HepG2 (cell line): ENCODE data around the gene SPTB. TPM values are rescaled to one million over a fixed set of nuclear protein-coding genes. Genes with fewer than 3 reads are reported as not detected.

Experiments used
- ATAC-seq: fragments of 200-7000 bp; cut with Tn5 transposase; 3 replicates; pipeline ENCODE4 v1.9.1; 2020; ENCODE audit warnings: mild to moderate bottlenecking, moderate library complexity
- BruUV-seq: library from RNA; stranded (reverse); fragments of 400-500 nt; replicated peaks from 2 replicates; lab custom pipeline; 2021; lab: Mats Ljungman, UMichigan
- CTCF ChIA-PET: fragments of 300-600 bp; formaldehyde crosslinking; extraction: SDS; loops from one replicate; lab custom pipeline; 2021; ENCODE audit warnings: low total read pairs, inconsistent platforms, low intra/inter-chr PET ratio; lab: Yijun Ruan, JAX
- POLR2A ChIA-PET: fragments of 350-600 bp; sonication (Branson Sonifier 250); formaldehyde crosslinking; loops from one replicate; lab custom pipeline; 2020; ENCODE audit warnings: antibody characterized with exemption, inconsistent platforms; lab: Yijun Ruan, JAX
- DNase-seq: peaks from one replicate; pipeline ENCODE4 v3.0.0-alpha.2; 2015; ENCODE audit warnings: low spot score
- FAIRE-seq: peaks from 3 replicates; lab custom pipeline; 2011; peaks lifted over from hg19 to GRCh38; lab: Jason Lieb, UNC
- H2AFZ ChIP-seq: one replicate; pipeline ENCODE4 v1.6.1; 2011; ENCODE audit warnings: low read length, inconsistent platforms
- H3K27ac ChIP-seq: fragments of 300-600 bp; 3 replicates; pipeline ENCODE4 v1.8.0; 2011; ENCODE audit warnings: mixed run types, mild to moderate bottlenecking, mixed read lengths, low read length, inconsistent platforms; ENCODE audit not compliant: insufficient read depth; ENCODE audit errors: extremely low read length
- H3K27me3 ChIP-seq, 2 experiments: fragments of 200-600 bp in 1 of 2; 2 replicates in 1 of 2; 3 replicates in 1 of 2; pipeline versions ENCODE4 v1.6.0 to v1.8.0; 2011; ENCODE audit warnings: low read length in 2 of 2, mild to moderate bottlenecking in 2 of 2, moderate library complexity in 2 of 2, inconsistent platforms in 1 of 2; ENCODE audit not compliant: insufficient read depth in 2 of 2, control insufficient read depth in 1 of 2
- H3K36me3 ChIP-seq, 2 experiments: fragments of 200-600 bp in 1 of 2; replicated peaks in 1 of 2; 2 replicates in 1 of 2; 3 replicates in 1 of 2; pipeline versions ENCODE4 v1.5.1 to v1.8.0; 2011; ENCODE audit warnings: low read length in 2 of 2, inconsistent platforms in 1 of 2; ENCODE audit not compliant: insufficient read depth in 2 of 2, control insufficient read depth in 1 of 2
- H3K4me1 ChIP-seq: 2 replicates; pipeline ENCODE4 v1.5.1; 2012; ENCODE audit warnings: low read length, inconsistent platforms; ENCODE audit not compliant: insufficient read depth
- H3K4me2 ChIP-seq: 2 replicates; pipeline ENCODE4 v1.6.0; 2011; ENCODE audit warnings: low read depth, low read length, inconsistent platforms
- H3K4me3 ChIP-seq, 3 experiments: fragments of 200-600 bp in 1 of 3; sonication (generic), shearing (Covaris generic) in 1 of 3; replicated peaks in 1 of 3; 2 replicates each; pipeline ENCODE4 v1.5.1; 2011 to 2016; ENCODE audit warnings: low read length in 3 of 3, inconsistent platforms in 2 of 3, low read depth in 2 of 3, mild to moderate bottlenecking in 2 of 3, control low read depth in 1 of 3, mixed read lengths in 1 of 3; ENCODE audit not compliant: insufficient read depth in 1 of 3
- H3K79me2 ChIP-seq: one replicate; pipeline ENCODE4 v1.6.1; 2011; ENCODE audit warnings: low read length, inconsistent platforms; ENCODE audit not compliant: insufficient read depth
- H3K9ac ChIP-seq: 2 replicates; pipeline ENCODE4 v1.6.0; 2011; ENCODE audit warnings: mild to moderate bottlenecking, low read depth, low read length, inconsistent platforms; ENCODE audit not compliant: insufficient read depth
- H3K9me3 ChIP-seq: 2 replicates; pipeline ENCODE4 v1.5.1; 2012; ENCODE audit warnings: mild to moderate bottlenecking, low read length
- H4K20me1 ChIP-seq: 2 replicates; pipeline ENCODE4 v1.6.0; 2011; ENCODE audit warnings: inconsistent platforms, mild to moderate bottlenecking, low read length, moderate library complexity; ENCODE audit not compliant: insufficient read depth
- EHMT2 ChIP-seq: fragments of 200-600 bp; sonication (generic); IDR thresholded peaks from 2 replicates; pipeline ENCODE4 v1.7.0; 2017; ENCODE audit warnings: antibody characterized with exemption, low read depth, low read length, borderline replicate concordance
- HIC2 ChIP-seq: sonication (generic); formaldehyde crosslinking; IDR thresholded peaks from 2 replicates; pipeline ENCODE4 v1.9.0; 2022; ENCODE audit warnings: low read depth, missing genetic modification reagents
- RBFOX2 ChIP-seq: fragments of 200-400 bp; formaldehyde crosslinking; IDR thresholded peaks from 2 replicates; pipeline ENCODE4 v1.6.1; 2017; ENCODE audit warnings: low read depth, mild to moderate bottlenecking, low read length
- U2AF1 ChIP-seq: fragments of 200-400 bp; formaldehyde crosslinking; optimal IDR thresholded peaks from 2 replicates; pipeline ENCODE3; 2017; ENCODE audit warnings: mild to moderate bottlenecking, low read depth, low read length
- ZNF121 ChIP-seq: sonication (generic); formaldehyde crosslinking; IDR thresholded peaks from 2 replicates; pipeline ENCODE4 v1.5.0; 2020; ENCODE audit warnings: mild to moderate bottlenecking, missing genetic modification reagents
- ZNF615 ChIP-seq: sonication (generic); formaldehyde crosslinking; IDR thresholded peaks from 2 replicates; pipeline ENCODE4 v1.5.0; 2020; ENCODE audit warnings: mild to moderate bottlenecking, missing genetic modification reagents, borderline replicate concordance
- ZNF7 ChIP-seq: IDR thresholded peaks from 2 replicates; pipeline ENCODE4 v1.6.1; 2016; ENCODE audit warnings: missing biosample characterization, missing genetic modification reagents
- ZNF784 ChIP-seq: sonication (generic); formaldehyde crosslinking; IDR thresholded peaks from 2 replicates; pipeline ENCODE4 v1.5.1; 2020; ENCODE audit warnings: missing genetic modification reagents, mild to moderate bottlenecking, borderline replicate concordance
- WGBS: methylation state at CpG from one replicate; pipeline ENCODE4 v1.1.6; 2017; ENCODE audit warnings: low lambda C conversion rate; 5-methylcytosine and 5-hydroxymethylcytosine counted together
- in situ Hi-C: cut with HindIII; loops from 2 replicates; pipeline ENCODE4 v1.10.0; 2017; ENCODE audit warnings: low pct_unique_long_range_greater_than_20kb; ENCODE audit not compliant: extremely low pct_ligation_motif_present
- intact Hi-C: fragments of 100-400 bp; cut with micrococcal nuclease; formaldehyde crosslinking; loops from one replicate; pipeline ENCODE4 v1.10.0; 2022; ENCODE audit not compliant: unreplicated experiment
- polyA plus RNA-seq, 8 experiments: library from polyadenylated mRNA; depleted of rRNA in 3 of 8; stranded (reverse) in 7 of 8; unstranded in 1 of 8; fragments of >200 nt; fragmentation: Illumina TruSeq in 4 of 8; extraction: Trizol in 4 of 8; gene quantifications; 2 replicates each; pipeline versions ENCODE4 v1.2.1 to v1.2.3, GENCODE V29; 2011 to 2016; ENCODE audit warnings: low read depth in 4 of 8, missing spikeins in 1 of 8, mixed read lengths in 1 of 8; ENCODE audit not compliant: insufficient read depth in 1 of 8
- total RNA-seq, 5 experiments: library from RNA; depleted of rRNA; stranded (reverse); fragments of >200 nt; fragmentation: Illumina TruSeq; extraction: Trizol; gene quantifications; 2 replicates each; pipeline ENCODE4 v1.2.3, GENCODE V29; 2016; ENCODE audit warnings: low read depth in 1 of 5
- TF ChIP-seq, protein P1 (sequence below): sonication (generic); formaldehyde crosslinking; IDR thresholded peaks from 2 replicates; pipeline ENCODE4 v1.4.0; 2020; ENCODE audit warnings: missing genetic modification reagents, mild to moderate bottlenecking, borderline replicate concordance

SPTB gene
- total and polyA plus RNA-seq, 2 of the 13 experiments (the other 11 are each of a cell fraction or from before 2014, with no cell fraction given) = 0.01 to 0.02 TPM

- BruUV-seq = no TSS peak
Measured at GRCh38 chr14:64918216-64918615, 38.5 kb upstream of the SPTB start.

More at GRCh38 chr14:64918216-64918615, 38.5 kb upstream of the SPTB start:
- DNase-seq (no peak), ATAC-seq (no peak), FAIRE-seq (no peak)
- WGBS = 97% methylated on average over 4 of the region's 4 CpGs
- in situ Hi-C loops = no loop called here
- no peak overlapping the region for H2AFZ ChIP-seq
- POLR2A ChIA-PET = interaction anchor here (1.2 kb wide), 1 partner anchor 14 kb away, joined by 4 read pairs; no protein-coding TSS in a partner anchor
- H3K9ac ChIP-seq = no peak overlapping the region
- no peaks in the 10 kb centered on the region; a peak in 1 of 5 replicates for H3K27me3 ChIP-seq
- no peaks in the 10 kb centered on the region for H3K36me3 ChIP-seq
- no peak overlapping the region for H3K4me2 ChIP-seq
- 0 out of 2 replicates have a peak, but pooled peaks cover 3% of the 10 kb centered on the region for H4K20me1 ChIP-seq
- TF ChIP-seq ZNF615 (CRISPR knock-in tag) (no peak), EHMT2 (no peak), ZNF7 (CRISPR knock-in tag) (no peak), HIC2 (CRISPR knock-in tag) (no peak), ZNF784 (CRISPR knock-in tag) (no peak), U2AF1 (no peak), RBFOX2 (0 out of 2 replicates have a peak, but pooled peaks have one; percentile 28), ZNF121 (CRISPR knock-in tag) (no peak)
- TF ChIP-seq, protein P1, sequence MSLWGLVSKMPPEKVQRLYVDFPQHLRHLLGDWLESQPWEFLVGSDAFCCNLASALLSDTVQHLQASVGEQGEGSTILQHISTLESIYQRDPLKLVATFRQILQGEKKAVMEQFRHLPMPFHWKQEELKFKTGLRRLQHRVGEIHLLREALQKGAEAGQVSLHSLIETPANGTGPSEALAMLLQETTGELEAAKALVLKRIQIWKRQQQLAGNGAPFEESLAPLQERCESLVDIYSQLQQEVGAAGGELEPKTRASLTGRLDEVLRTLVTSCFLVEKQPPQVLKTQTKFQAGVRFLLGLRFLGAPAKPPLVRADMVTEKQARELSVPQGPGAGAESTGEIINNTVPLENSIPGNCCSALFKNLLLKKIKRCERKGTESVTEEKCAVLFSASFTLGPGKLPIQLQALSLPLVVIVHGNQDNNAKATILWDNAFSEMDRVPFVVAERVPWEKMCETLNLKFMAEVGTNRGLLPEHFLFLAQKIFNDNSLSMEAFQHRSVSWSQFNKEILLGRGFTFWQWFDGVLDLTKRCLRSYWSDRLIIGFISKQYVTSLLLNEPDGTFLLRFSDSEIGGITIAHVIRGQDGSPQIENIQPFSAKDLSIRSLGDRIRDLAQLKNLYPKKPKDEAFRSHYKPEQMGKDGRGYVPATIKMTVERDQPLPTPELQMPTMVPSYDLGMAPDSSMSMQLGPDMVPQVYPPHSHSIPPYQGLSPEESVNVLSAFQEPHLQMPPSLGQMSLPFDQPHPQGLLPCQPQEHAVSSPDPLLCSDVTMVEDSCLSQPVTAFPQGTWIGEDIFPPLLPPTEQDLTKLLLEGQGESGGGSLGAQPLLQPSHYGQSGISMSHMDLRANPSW = no peak
- no peak overlapping the region for H3K27ac ChIP-seq
- intact Hi-C loops = no loop called here
- CTCF ChIA-PET = no interaction called here
- peaks cover 29% of the 10 kb centered on the region for H3K79me2 ChIP-seq
- H3K4me1 ChIP-seq = peaks cover 38% of the 10 kb centered on the region
- no peak overlapping the region for H3K4me3 ChIP-seq
- no peaks in the 10 kb centered on the region for H3K9me3 ChIP-seq
